IPS-18c (cell line): ENCODE measurements around the gene ZRANB1.
"Not testable (repeated sequence)": the region's sequence is repeated elsewhere in the genome, so short reads cannot be mapped to it uniquely, and the experiment has no call there.

Experiments
- H3K4me3 ChIP-seq: 2 replicates; pipeline ENCODE4 v1.7.0; 2013; ENCODE audit warnings: low read depth, mild to moderate bottlenecking, low read length, moderate library complexity; ENCODE audit not compliant: insufficient read depth
- H3K9me3 ChIP-seq: one replicate; pipeline ENCODE4 v1.6.1; 2013; ENCODE audit warnings: mild to moderate bottlenecking, low read length, moderate library complexity; ENCODE audit not compliant: control insufficient read depth, insufficient read depth

The ZRANB1 gene

DNA sequence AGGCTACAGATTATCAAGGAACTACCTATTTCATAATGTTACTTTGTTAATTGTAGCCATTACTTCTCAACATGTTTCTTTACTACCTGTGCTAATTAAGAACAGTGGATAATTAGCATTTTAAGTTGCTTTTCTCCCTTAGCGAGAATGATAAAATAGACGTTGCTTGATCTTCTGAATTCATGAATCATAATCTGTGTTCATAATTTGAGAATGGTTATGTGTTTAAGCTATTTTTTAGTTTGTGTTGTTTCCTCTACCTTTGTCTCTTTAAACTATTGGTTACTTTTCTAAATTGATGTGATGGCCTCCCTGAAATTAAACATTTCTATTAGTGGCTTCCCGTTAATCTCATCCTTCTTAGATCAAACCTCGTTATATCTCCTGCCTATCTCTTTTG is at the start of gene ZRANB1:
ZRANB1 (plus strand) TSS at position 301 of the 400 bp plus-strand sequence. CDS start 371 bp downstream, outside the sequence.
- Histone ChIP-seq H3K9me3 (no peaks in the 10 kb centered on the region), H3K4me3 (no peak within 1 kb of the TSS)

DNA sequence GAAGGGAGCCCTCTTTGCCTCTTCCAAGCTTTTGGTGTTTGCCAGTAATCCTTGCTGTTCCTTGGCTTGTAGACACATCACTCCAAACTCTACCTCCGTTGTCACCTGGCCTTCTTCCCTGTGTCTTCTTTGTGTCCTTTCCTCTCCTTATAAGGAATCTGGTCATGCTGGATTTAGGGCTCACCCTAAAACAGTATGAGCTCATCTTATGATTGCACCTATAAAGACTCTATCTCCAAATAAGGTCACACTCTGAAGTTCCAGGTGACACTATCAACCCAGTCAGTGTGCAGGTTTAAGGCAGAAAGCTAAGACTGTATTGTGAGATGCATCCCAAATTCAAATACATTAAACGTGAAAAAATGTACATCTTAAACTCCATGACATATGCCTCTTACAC is 49.0 kb upstream of the ZRANB1 start:
- Histone ChIP-seq H3K9me3 (no peaks in the 10 kb centered on the region), H3K4me3 (no peak overlapping the region)

DNA sequence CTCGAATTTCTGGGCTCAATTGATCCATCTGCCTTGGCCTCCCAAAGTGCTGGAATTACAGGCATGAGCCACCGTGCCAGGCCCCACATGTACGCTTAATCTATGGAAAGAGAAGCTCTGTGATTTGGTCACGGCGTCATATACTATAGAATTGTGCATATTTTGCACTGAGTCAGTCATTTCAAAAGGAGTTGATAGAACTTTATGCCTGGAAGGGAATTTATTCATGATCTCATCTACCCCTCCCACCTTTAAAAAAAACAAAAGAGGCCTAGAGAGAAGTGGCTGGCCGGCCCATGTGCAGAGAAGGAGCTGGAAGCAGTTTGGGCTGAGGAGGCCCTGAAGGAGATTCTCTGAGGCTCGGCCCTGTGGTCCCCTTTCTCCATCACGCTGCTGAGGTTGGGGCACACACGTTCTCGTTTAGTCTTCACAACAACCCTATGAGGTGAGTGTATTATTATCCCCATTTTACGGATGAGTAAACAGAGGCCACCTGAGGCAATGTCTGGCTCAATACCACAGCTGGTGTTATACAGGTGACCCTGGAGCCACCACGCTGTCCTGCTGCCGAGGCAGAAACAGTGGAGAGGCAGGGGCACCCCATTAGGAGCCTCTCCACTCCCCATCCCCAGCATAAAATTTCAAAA is 47.2 kb upstream of the ZRANB1 start:
- Histone ChIP-seq H3K4me3 (no peak overlapping the region), H3K9me3 (no peaks in the 10 kb centered on the region)

DNA sequence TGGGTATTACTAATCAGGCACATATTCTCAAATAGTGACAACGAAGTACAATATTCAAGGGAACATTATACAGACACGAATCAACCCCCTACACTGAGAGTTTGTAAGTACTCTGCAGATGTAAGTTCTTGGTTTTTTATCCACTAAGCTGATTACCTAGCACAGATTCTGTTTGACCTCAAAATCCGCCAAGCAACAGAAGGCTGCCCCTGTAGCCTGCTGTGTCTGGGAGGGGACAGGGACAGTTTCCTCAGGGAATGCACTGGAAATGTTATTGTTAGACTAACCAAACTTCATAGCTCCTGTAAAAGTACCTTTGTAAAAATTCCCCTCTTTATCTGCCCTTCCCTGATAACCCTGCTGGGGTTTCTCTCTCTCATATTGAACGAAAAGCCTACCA is 45.2 kb upstream of the ZRANB1 start:
- no peaks in the 10 kb centered on the region for H3K9me3 ChIP-seq
- H3K4me3 ChIP-seq, result no peak overlapping the region

DNA sequence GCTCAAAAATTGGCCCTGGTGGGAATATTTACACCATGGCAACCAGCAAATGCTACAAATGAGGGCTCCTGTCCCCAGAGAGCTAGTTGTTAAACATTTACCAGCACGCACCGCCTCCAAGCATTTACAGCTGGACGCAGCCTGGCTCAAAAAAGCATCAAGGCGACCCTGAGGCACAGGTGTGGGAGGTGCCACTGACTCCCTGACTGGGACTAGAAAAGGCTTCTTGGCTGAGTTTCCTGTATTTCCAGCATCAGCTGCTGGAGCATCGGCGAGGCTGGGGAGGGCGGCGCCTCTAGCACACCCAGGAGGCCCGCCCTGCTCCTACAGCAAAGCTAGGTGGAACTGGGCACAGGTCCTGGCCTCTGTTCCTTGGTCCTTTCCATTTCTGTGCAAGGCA is 43.5 kb upstream of the ZRANB1 start:
- H3K9me3 ChIP-seq, result no peaks in the 10 kb centered on the region
- H3K4me3 ChIP-seq, result no peak overlapping the region

DNA sequence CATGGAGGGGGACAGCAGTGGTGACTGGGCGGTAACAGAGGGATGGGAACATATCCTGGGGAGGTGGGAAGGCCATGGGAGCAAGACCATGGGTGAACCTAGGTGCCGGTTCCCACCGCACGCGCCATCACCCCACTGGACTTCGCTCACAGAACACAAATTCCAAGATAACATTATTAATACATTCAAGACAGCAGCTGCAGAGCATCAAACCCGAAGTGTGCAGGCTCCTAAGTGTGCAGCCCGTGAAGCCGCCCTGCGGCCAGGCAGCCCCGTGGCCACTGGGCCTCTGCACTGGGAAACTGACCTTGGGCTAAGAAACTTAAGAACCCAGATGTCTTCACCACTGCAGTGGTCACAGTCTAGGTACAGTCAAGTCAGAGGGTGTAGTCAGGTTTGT is 42.8 kb upstream of the ZRANB1 start:
- Histone ChIP-seq H3K4me3 (no peak overlapping the region), H3K9me3 (no peaks in the 10 kb centered on the region)

DNA sequence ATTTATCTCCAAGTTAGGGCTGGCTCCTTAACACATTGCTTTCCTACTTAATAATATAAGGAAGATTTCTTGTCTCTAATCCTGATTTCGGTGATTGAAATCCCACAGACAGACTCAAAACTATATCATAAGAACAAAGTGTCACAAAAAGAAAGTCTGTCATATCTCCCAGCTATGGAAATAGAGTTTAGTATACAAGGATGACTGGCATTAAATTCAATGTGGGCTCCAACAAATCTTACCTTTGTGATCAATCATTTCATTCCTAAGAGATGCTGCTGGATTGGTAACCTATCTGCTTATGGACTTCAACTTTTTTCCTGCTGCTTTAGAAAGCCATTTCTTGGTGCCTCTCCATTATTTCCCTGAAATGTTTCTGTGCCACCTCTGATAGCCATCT is 39.5 kb upstream of the ZRANB1 start:
- H3K4me3 ChIP-seq, result no peak overlapping the region; the same call in 1 of the 2 replicates
- no peaks in the 10 kb centered on the region for H3K9me3 ChIP-seq

DNA sequence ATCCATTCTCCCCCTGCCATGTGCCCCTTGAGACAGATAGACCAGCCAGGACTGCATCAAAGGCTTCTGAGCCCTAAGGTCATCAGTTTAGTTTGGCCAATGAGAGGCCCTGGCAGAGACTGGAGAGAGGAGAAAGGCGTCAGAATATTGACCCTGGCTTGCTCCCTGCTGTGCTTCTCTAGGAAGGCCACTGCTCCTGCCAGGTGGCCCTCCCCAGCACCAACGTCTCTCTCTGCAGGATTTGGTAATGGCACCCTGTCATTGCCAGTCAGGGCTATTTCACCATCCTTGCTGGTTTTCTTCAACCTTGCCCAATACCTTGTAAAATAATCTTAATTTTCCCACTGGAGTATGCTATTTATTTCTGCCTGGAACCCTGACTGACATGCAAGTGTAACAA is 38.8 kb upstream of the ZRANB1 start:
- Histone ChIP-seq H3K9me3 (no peaks in the 10 kb centered on the region), H3K4me3 (no peak overlapping the region)

DNA sequence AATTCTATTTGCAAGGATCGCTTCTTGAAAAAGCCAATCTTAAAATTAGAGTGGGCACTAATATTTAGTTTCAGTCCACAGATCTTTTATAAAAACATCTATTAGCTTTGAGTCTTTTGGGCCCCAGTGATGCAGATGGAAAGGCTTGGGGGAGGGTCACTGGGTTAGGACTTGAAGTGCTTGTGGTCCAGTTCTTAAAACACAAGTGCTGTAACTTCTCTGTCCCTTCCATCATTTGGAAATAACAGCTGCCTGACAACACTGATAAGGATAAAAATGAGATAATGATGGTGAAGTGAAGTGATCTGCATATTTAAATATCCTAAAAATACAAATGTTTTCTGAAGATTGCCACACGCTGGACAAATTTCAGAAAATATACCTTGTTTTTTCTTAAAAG is 37.1 kb upstream of the ZRANB1 start:
- Histone ChIP-seq H3K9me3 (no peaks in the 10 kb centered on the region), H3K4me3 (no peak overlapping the region)

DNA sequence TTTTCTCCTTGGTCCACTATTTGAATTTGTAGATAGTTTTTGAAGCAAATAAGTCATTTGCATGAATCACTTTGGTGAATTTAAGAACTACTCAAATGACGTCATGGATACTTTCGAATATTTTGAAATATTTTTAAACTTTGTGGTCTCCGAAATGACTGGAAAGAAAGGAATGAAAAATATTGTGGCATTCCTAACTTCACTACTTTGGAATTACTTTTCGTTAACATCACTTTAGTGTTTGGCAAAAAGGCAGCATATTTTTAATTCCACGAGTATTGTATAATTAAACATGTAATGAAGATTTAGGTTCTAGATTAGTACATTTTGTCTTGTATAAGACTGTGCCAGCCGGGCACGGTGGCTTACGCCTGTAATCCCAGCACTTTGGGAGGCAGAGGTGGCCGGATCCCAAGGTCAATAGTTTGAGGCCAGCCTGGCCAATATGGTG is 35.3 kb upstream of the ZRANB1 start:
- no peaks in the 10 kb centered on the region for H3K9me3 ChIP-seq
- H3K4me3 ChIP-seq, result no peak overlapping the region

DNA sequence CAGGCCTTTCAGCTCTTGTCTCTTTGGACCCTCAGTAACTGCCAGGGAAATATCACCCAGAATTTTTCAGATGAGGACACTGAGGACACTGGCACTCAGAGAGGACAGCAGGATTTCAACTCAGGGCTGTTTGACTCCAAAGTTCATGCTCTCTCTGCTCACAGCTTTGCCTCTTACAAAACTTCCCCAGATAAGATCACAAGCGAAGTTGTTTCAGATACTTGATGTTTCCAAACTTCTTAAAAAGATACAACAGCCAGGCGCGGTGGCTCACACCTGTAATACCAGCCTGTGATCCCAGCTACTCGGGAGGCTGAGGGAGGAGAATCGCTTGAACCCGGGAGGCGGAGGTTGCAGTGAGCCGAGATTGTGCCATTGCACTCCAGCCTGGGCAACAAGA is 32.4 kb upstream of the ZRANB1 start:
- Histone ChIP-seq H3K9me3 (no peaks in the 10 kb centered on the region), H3K4me3 (no peak overlapping the region)

DNA sequence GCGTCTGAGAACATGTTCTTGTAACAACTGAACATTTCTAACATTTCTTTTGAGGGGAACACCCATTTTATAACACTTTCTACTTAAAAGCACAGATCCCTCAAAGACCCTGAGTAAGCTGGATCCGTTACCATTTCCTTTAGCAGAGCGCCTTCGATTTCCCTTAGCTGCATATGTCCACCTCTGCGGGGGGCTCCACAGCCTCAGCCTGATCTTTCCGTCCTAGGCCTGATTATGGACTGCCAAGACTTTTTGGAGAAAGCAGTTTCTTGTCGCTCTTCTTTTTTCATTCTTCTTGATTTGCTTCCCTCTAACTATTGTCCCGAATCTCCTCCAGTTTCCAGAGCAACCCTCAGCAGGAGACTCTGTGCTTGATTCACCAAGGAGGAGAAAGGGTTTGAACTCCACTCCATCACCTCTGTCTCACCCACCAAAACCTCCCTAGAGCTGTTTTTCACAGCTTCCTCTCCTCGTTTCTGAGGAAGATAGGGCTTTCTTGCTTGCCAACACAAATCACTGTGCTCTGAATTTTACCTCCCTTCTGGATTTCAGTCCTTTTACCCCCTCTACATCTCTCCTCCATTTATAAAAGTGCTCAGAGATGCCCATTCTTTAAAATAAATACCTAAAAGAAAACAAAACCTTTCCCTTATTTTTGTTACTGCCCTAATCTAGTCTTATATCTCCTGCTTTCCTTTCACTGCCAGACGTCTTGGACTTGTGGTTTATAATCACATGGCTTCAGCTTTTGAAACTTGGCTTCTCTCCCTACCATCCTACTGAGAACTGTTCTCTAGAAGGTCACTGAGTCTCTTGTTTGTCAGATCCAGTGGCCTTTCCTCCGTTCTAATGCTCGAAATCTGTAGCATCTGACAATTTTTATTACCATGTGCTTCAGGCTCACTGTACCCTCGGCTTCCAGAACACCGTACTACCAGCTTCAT is 30.5 kb upstream of the ZRANB1 start:
- Histone ChIP-seq H3K9me3 (no peaks in the 10 kb centered on the region), H3K4me3 (no peak overlapping the region)

DNA sequence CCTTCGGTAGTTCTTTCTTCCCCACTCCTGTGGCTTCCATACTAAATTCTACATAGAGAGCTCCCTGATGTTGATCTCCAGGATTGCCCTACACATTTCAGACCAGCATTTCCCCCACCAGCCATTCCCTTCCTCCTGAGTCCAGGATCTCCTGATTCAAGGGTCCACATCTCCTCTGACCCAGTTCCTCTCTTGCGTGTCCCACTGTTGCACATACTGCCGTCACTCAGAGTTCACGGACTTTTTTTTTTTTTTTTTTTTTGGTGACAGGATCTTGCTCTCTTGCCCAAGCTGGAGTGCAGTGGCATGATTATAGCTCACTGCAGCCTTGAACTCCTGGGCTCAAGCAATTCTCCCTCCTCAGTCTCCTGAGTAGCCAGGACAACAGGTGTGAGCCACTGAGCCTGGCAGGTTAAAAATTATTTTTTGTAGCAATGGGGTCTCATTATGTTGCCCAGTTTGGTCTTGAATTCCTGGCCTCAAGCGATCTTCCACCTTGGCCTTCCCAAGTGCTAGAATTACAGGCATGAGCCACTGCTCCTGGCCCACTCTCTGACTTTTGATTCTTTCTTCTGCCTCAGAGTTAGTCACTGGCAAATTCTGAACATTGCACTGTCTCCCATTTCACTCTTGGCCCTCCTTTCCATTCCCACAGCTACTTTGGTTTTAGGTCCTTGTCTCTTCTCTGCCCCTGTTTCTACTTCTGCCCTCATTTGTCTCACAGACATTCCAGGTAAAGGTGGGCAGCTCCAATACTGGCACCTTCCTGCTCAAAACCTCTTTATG is 29.6 kb upstream of the ZRANB1 start:
- no peak overlapping the region for H3K4me3 ChIP-seq
- H3K9me3 ChIP-seq, result no peaks in the 10 kb centered on the region

DNA sequence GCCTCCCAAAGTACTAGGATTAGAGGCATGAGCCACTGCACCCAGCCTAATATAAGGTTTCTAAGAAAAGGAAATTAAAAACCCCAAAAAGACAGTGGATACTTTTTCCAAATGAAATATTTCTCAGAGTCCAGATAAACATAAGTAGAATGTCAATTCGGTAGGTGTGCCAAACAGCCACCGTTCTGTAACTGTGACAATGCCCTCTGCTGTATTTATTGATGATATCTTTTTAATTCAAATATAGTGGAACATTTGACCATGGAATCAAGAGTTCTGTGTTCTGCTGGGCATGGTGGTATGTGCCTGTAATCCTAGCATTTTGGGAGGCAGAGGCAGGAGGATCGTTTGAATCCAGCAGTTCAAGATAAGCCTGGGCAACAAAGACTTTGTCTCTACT is 28.8 kb upstream of the ZRANB1 start:
- H3K4me3 ChIP-seq, result no peak overlapping the region
- H3K9me3 ChIP-seq, result no peaks in the 10 kb centered on the region

DNA sequence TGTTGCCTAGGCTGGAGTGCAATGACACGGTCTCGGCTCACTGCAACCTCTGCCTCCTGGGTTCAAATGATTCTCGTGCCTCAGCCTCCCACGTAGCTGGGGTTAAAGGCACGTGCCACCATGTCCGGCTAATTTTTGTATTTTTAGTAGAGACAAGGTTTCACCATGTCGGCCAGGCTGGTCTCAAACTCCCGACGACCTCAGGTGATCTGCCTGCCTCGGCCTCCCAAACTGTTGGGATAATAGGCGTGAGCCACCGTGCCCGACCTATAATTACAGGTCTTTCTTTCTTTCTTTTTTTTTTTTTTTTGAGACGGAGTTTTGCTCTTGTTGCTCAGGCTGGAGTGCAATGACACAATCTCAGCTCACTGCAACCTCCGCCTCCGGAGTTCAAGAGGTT is 27.5 kb upstream of the ZRANB1 start:
- H3K4me3 ChIP-seq, H3K9me3 ChIP-seq: not testable (repeated sequence)

DNA sequence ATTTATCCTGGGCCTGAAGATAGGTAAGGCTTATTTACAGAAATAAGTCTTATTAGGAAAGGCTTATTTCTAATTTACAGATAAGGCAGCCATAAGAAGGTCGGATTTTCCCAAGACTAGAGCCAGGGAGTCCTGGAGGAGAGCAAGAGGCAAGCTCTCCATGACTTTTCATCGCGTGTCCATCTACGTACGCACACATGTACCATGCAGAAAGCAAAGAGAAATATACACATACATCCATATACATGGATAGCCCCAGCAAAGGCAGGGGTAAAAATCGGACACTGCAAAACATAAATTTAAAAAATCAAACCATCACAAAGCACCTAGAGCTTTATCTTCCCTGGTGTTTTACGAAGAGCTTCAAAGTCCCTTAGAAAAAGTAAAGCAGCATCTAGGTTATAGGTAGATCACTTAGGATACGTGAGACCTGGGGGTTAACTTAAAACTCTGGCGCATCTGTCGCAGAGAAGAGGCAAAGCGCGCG is 25.8 kb upstream of the ZRANB1 start:
- no peaks in the 10 kb centered on the region for H3K9me3 ChIP-seq
- peak overlapping the region; percentile 73 for H3K4me3 ChIP-seq

DNA sequence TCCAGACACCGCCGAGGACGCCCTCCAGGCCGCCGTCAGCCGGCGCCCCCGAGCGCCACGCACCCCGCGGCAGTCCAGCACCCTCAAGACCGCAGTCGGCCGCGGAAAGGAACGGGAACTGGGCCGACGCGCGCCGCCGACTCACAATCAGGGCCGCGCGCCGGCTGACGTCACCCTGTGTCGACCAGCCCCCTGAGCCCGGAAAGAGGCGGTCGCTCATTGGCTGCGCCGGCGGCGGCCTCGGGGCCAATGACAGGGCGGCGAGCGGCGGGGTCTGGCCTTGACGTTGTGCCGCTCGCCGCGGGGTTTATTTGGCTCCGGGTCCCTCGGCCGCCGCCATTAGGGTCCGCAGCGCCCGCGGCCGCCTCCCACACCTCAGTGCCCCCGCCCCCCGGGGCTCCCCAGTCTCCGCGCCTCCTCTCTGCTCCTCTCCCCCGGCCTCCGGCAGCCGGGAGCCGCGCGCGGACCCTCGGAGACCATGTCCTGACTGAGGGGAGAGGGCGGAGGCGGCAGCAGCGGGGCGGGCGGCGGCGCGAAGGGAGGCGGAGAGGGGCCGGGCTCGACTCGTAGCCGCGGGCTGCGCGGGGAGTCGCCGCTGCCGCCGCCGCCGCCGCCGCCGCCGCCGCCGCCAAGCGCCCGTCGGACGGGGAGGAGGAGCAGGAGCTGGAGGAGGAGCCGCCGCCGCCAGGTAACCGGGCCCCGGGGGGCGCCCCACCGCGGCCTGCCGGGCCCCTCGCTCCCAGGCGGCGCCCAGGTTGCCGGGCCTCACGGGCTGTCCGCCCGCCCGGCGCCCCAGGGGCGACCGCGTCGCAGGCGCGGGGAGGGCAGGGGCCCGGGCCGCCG is 25.1 kb upstream of the ZRANB1 start:
- Histone ChIP-seq H3K4me3 (peak overlapping the region; percentile 73), H3K9me3 (no peaks in the 10 kb centered on the region)
